OCI-LY1 (cell line): ENCODE data around the gene MAP3K20.

Source experiments
- H2AFZ ChIP-seq: fragments of 200-600 bp; sonication (generic), shearing (Covaris generic); 2 replicates; pipeline ENCODE4 v1.6.0; 2014; ENCODE audit warnings: antibody characterized with exemption, mild to moderate bottlenecking, low read length
- H3F3A ChIP-seq: fragments of 200-600 bp; sonication (generic), shearing (Covaris generic); 2 replicates; pipeline ENCODE4 v1.6.0; 2014; ENCODE audit warnings: mild to moderate bottlenecking, antibody characterized with exemption, low read length, moderate library complexity; ENCODE audit not compliant: insufficient read depth
- H3K27ac ChIP-seq: fragments of 200-600 bp; sonication (generic); 2 replicates; pipeline ENCODE4 v1.5.1; 2014; ENCODE audit warnings: low read length, mixed run types, mild to moderate bottlenecking, low read depth; ENCODE audit not compliant: poor library complexity, severe bottlenecking
- H3K27me3 ChIP-seq: fragments of 200-600 bp; sonication (generic); 2 replicates; pipeline ENCODE4 v1.6.0; 2014; ENCODE audit warnings: antibody characterized with exemption, mild to moderate bottlenecking, low read length, moderate library complexity; ENCODE audit not compliant: insufficient read depth
- H3K36me3 ChIP-seq: fragments of 200-600 bp; sonication (generic); 2 replicates; pipeline ENCODE4 v1.6.1; 2014; ENCODE audit warnings: mild to moderate bottlenecking, antibody characterized with exemption, low read length, moderate library complexity, mixed read lengths; ENCODE audit not compliant: insufficient read depth
- H3K4me1 ChIP-seq: fragments of 200-600 bp; sonication (generic); 2 replicates; pipeline ENCODE4 v1.5.1; 2014; ENCODE audit warnings: mild to moderate bottlenecking, low read length, moderate library complexity; ENCODE audit not compliant: insufficient read depth, severe bottlenecking
- H3K4me2 ChIP-seq: fragments of 200-600 bp; sonication (generic), shearing (Covaris generic); 2 replicates; pipeline ENCODE4 v1.6.1; 2014; ENCODE audit warnings: low read length
- H3K4me3 ChIP-seq: fragments of 200-600 bp; sonication (generic); 2 replicates; pipeline ENCODE4 v1.5.1; 2014; ENCODE audit warnings: low read length, low read depth, mild to moderate bottlenecking, mixed read lengths; ENCODE audit not compliant: poor library complexity, severe bottlenecking
- H3K79me2 ChIP-seq: fragments of 200-600 bp; shearing (Covaris generic); 2 replicates; pipeline ENCODE4 v1.6.1; 2016; ENCODE audit warnings: mixed run types, low read length, mixed read lengths; ENCODE audit not compliant: insufficient read depth
- H3K9ac ChIP-seq: fragments of 200-600 bp; sonication (generic), shearing (Covaris generic); 2 replicates; pipeline ENCODE4 v1.6.1; 2014; ENCODE audit warnings: mild to moderate bottlenecking, low read length, mixed read lengths
- H3K9me2 ChIP-seq: fragments of 200-600 bp; sonication (generic), shearing (Covaris generic); 2 replicates; pipeline ENCODE4 v1.6.1; 2014; ENCODE audit warnings: low read depth, mild to moderate bottlenecking, low read length, mixed read lengths
- H3K9me3 ChIP-seq: fragments of 200-600 bp; shearing (Covaris generic); 2 replicates; pipeline ENCODE4 v1.6.1; 2014; ENCODE audit warnings: low read length, mixed read lengths
- H4K20me1 ChIP-seq: fragments of 200-600 bp; sonication (generic), shearing (Covaris generic); 2 replicates; pipeline ENCODE4 v1.6.0; 2016; ENCODE audit warnings: mild to moderate bottlenecking, low read length; ENCODE audit not compliant: insufficient read depth
- CTCF ChIP-seq: fragments of 200-600 bp; sonication (generic), shearing (Covaris generic); IDR thresholded peaks from 2 replicates; pipeline ENCODE4 v1.5.1; 2017; ENCODE audit warnings: mild to moderate bottlenecking, antibody characterized with exemption, low read length, moderate library complexity, mixed read lengths
- EZH2 ChIP-seq: fragments of 200-600 bp; sonication (generic), shearing (Covaris generic); IDR thresholded peaks from 2 replicates; pipeline ENCODE4 v1.8.0; 2017; ENCODE audit warnings: borderline replicate concordance, mixed run types, mild to moderate bottlenecking, antibody characterized with exemption, low read length, moderate library complexity, mixed read lengths

MAP3K20 gene

GRCh38 chr2:173150087-173150486 lies 74.4 kb downstream of the MAP3K20 start:
- Histone ChIP-seq H3K9me2 (no peaks in the 10 kb centered on the region), H3K36me3 (no peaks in the 10 kb centered on the region), H3K27ac (no peak overlapping the region), H3K27me3 (no peaks in the 10 kb centered on the region), H4K20me1 (no peaks in the 10 kb centered on the region), H3K4me1 (no peaks in the 10 kb centered on the region), H3K79me2 (no peaks in the 10 kb centered on the region), H3K9me3 (no peaks in the 10 kb centered on the region), H3K4me2 (no peak overlapping the region), H3K9ac (no peak overlapping the region), H3K4me3 (no peak overlapping the region), H3F3A (no peaks in the 10 kb centered on the region), H2AFZ (no peak overlapping the region)
- TF ChIP-seq EZH2 (no peak), CTCF (no peak)

GRCh38 chr2:173150963-173151362 lies 75.3 kb downstream of the MAP3K20 start:
- TF ChIP-seq EZH2 (no peak), CTCF (no peak)
- no peaks in the 10 kb centered on the region for H3K4me1 ChIP-seq
- H3K27me3 ChIP-seq, result no peaks in the 10 kb centered on the region
- no peaks in the 10 kb centered on the region for H3F3A ChIP-seq
- no peak overlapping the region for H3K4me2 ChIP-seq
- H3K27ac ChIP-seq, result no peak overlapping the region
- H2AFZ ChIP-seq, result no peak overlapping the region
- no peak overlapping the region for H3K4me3 ChIP-seq
- no peaks in the 10 kb centered on the region for H3K9me3 ChIP-seq
- H3K36me3 ChIP-seq, result no peaks in the 10 kb centered on the region
- no peaks in the 10 kb centered on the region for H3K79me2 ChIP-seq
- no peaks in the 10 kb centered on the region for H4K20me1 ChIP-seq
- no peaks in the 10 kb centered on the region for H3K9me2 ChIP-seq
- no peak overlapping the region for H3K9ac ChIP-seq

- TF ChIP-seq CTCF (no peak), EZH2 (no peak)
- Histone ChIP-seq H3K4me2 (no peak overlapping the region), H3K36me3 (no peaks in the 10 kb centered on the region), H3K27me3 (no peaks in the 10 kb centered on the region), H3K4me1 (no peaks in the 10 kb centered on the region), H3K9ac (no peak overlapping the region), H3F3A (no peaks in the 10 kb centered on the region), H3K9me2 (no peaks in the 10 kb centered on the region), H2AFZ (no peak overlapping the region), H4K20me1 (no peaks in the 10 kb centered on the region), H3K4me3 (no peak overlapping the region), H3K79me2 (no peaks in the 10 kb centered on the region), H3K27ac (no peak overlapping the region), H3K9me3 (no peaks in the 10 kb centered on the region)
These were observed 76.2 kb downstream of the MAP3K20 start for GRCh38 chr2:173151671-173152401.
